WERI-Rb-1 (cell line): ENCODE measurements around the gene CABCOCO1.

ENCODE experiments used
- DNase-seq: peaks from one replicate; pipeline ENCODE4 v3.0.0-alpha.2; 2020
- H3K27ac ChIP-seq: fragments of 250-450 bp; sonication (Bioruptor Pico); 2 replicates; pipeline ENCODE4 v1.5.1; 2020; ENCODE audit warnings: mild to moderate bottlenecking, moderate library complexity
- H3K27me3 ChIP-seq: fragments of 250-450 bp; sonication (Bioruptor Pico); 2 replicates; pipeline ENCODE4 v1.5.1; 2021; ENCODE audit warnings: mild to moderate bottlenecking, low read depth, moderate library complexity; ENCODE audit not compliant: insufficient read depth, severe bottlenecking
- H3K36me3 ChIP-seq: fragments of 250-450 bp; sonication (Bioruptor Pico); 2 replicates; pipeline ENCODE4 v1.5.1; 2020; ENCODE audit warnings: mild to moderate bottlenecking, moderate library complexity
- H3K4me3 ChIP-seq: 2 replicates; pipeline ENCODE4 v1.5.1; 2011; ENCODE audit warnings: low read depth, mild to moderate bottlenecking, control low read depth, low read length
- H3K9me3 ChIP-seq: fragments of 250-450 bp; sonication (Bioruptor Pico); 2 replicates; pipeline ENCODE4 v1.5.1; 2021; ENCODE audit warnings: mild to moderate bottlenecking, moderate library complexity; ENCODE audit not compliant: severe bottlenecking
- TF ChIP-seq, protein P1 (sequence below): IDR thresholded peaks from 2 replicates; pipeline ENCODE4 v1.5.1; 2011; ENCODE audit warnings: low read depth, mild to moderate bottlenecking, control low read depth, inconsistent platforms, low read length

CABCOCO1 gene

DNA sequence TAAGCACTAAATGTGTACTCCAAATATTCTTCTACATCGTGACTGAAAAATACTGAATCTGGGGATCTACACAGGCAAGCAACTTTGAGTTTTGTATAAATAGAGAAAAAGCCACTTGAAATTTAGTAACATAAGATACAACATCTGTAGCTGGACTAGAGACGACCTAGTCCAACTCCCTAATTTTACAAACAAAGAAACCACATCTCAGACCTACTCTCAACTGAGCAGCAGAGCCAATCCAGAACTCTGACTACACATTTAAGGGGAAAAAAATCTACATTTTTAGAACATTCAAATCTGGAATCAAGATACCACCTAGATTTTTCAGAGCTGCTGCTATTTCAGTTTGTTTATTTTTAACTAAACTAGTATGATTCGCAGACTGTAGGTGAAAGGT, 88.9 kb downstream of the CABCOCO1 start:
- Histone ChIP-seq H3K4me3 (no peak overlapping the region), H3K27ac (no peak overlapping the region), H3K36me3 (no peaks in the 10 kb centered on the region), H3K27me3 (no peaks in the 10 kb centered on the region), H3K9me3 (no peaks in the 10 kb centered on the region)
- no peak for DNase-seq
- TF ChIP-seq, protein P1, sequence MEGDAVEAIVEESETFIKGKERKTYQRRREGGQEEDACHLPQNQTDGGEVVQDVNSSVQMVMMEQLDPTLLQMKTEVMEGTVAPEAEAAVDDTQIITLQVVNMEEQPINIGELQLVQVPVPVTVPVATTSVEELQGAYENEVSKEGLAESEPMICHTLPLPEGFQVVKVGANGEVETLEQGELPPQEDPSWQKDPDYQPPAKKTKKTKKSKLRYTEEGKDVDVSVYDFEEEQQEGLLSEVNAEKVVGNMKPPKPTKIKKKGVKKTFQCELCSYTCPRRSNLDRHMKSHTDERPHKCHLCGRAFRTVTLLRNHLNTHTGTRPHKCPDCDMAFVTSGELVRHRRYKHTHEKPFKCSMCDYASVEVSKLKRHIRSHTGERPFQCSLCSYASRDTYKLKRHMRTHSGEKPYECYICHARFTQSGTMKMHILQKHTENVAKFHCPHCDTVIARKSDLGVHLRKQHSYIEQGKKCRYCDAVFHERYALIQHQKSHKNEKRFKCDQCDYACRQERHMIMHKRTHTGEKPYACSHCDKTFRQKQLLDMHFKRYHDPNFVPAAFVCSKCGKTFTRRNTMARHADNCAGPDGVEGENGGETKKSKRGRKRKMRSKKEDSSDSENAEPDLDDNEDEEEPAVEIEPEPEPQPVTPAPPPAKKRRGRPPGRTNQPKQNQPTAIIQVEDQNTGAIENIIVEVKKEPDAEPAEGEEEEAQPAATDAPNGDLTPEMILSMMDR, result no peak

DNA sequence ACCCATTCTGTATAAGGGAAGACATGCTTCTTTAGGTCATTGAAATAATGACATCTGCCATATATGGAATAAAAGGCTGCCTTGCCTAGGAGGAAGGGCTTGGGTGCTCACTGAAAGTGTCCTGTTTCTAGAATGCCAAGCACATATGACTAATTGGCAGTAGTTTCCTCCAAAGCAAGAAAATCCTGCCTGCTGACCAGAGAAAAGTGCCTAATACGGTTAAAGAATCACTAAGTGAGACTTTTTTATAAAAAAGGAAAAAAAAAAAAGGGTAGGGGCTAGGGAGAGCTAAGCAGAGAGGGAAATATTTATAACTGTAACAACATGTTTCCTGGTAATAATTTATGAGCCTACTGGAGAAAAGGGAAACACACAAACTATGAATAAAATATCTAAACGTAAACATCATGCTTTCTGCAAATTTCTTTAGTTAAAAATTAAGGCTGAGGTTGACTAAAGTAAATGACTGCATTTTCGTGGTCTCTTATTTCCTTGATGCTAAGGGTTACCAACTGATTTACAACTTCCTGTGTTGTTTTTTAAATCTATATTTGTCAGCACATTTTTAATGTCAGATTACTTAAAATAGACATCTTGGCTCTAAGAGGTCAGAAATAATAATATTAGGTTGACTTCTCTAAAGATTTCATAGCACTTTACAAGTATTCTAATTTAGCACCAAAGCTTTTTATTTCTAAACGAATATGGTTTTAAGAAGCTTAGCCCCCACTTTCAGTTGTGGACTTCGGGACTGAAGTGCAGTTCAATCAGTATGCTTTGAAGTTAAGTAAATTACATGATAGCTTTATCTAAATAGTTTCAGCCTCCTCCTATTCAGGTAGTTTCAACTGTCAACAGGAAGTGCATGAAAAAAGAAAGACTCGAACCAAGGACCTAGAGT, 89.6 kb downstream of the CABCOCO1 start:
- no peak overlapping the region for H3K27ac ChIP-seq
- no peaks in the 10 kb centered on the region for H3K36me3 ChIP-seq
- DNase-seq, result no peak
- H3K4me3 ChIP-seq, result no peak overlapping the region
- H3K27me3 ChIP-seq, result no peaks in the 10 kb centered on the region
- TF ChIP-seq, protein P1, result no peak
- no peaks in the 10 kb centered on the region for H3K9me3 ChIP-seq

DNA sequence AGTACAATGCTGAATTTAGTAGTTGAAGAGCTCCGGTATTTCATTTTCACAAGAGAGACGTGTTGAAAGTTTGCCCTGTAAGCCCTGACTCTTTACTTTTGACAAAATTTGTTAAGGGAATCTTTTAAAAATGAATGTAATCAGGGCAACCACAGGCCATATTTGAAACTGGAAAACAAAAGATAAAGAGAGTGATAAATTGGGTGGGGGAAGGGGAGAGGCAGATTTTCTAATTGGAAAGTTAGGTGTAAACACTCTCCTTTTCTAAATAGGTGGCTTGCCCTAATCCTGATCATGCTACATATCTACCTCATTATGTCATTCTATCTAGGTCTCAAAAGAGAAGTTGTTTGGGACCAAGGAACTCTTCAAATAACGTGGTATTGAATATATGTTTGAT, 90.7 kb downstream of the CABCOCO1 start:
- H3K27ac ChIP-seq, result no peak overlapping the region
- no peaks in the 10 kb centered on the region for H3K27me3 ChIP-seq
- TF ChIP-seq, protein P1, result no peak
- no peak for DNase-seq
- no peak overlapping the region for H3K4me3 ChIP-seq
- no peaks in the 10 kb centered on the region for H3K36me3 ChIP-seq
- H3K9me3 ChIP-seq, result no peaks in the 10 kb centered on the region

DNA sequence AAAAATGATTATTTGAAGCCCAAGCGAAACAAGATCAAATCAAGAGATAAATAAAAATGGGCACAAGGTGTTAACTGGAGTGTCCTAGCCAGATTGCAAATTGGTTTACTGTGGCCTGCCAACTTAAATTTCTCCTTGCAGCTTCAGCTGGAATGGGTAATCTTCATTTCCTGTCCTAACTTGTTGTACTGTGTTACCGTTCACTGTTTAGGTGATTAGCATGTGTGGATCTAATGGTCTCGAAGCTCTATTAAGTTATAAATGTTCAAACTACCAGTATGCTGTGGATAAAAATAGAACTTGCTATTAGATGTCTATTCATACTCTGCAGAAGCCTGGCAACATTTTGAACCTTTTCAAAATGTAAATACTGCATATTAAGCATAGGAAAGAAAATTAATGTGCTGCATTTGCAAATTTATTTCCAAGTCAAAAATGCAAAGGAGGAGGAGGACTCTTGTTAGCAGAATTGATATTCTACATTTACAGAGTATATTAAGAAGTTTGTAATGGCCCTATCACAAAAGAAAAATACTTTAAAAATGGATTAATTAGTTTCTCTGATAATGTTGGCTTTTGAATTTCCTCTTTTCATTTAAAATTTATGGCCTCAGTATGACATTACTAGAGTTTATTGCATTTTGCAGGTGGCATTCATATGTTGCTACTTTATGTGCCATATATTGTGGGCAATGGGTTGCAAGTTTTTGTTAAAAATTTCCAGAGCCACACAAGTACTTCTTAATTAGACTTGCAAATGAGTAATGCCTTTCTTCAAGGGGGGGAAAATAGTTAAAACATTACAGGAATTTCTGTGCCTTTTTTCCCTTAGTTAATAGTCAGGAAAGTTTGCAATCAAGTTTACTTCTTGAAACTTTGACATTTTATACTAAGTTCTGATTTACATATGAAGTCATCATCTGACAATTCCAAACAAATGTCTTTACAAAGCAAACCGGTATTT, 92.1 kb downstream of the CABCOCO1 start:
- no peak for DNase-seq
- Histone ChIP-seq H3K27me3 (no peaks in the 10 kb centered on the region), H3K36me3 (no peaks in the 10 kb centered on the region), H3K4me3 (no peak overlapping the region), H3K9me3 (no peaks in the 10 kb centered on the region), H3K27ac (no peak overlapping the region)
- TF ChIP-seq, protein P1, result no peak

DNA sequence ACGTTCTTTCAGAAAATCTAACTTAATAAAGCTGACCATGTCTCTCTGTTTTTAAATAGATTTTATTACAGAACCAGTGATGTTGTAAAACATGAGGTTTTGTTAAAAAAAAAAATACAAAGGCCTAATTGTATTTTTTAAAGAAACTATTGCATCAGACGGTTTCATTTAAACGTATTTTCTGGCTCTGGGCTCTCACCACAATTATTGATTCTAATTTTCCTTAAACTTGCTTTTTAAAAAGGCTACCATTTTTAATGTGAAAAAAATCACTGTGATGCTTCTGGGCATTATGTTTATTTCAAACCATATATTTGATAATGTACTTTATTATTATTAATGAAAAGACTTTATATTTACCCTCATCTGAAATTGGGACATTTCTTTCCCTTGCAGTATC, 94.3 kb downstream of the CABCOCO1 start:
- no peak for DNase-seq
- H3K27me3 ChIP-seq, result no peaks in the 10 kb centered on the region
- no peaks in the 10 kb centered on the region for H3K9me3 ChIP-seq
- no peak overlapping the region for H3K27ac ChIP-seq
- no peaks in the 10 kb centered on the region for H3K36me3 ChIP-seq
- TF ChIP-seq, protein P1, result no peak
- H3K4me3 ChIP-seq, result no peak overlapping the region
